ENCODE measurements around the gene CDKN1A. TPM values are rescaled to one million over a fixed set of nuclear protein-coding genes. Genes with fewer than 3 reads are reported as not detected.

CDKN1A gene
- total RNA-seq, 1 donor from 2014 or later: 1,168 TPM

GRCh38 chr6:36686668-36687513 lies 8.4 kb downstream of the CDKN1A start:
- Histone ChIP-seq H3K27me3 (ENCODE audit: control insufficient read depth, insufficient read depth, low read length) (no peaks in the 10 kb centered on the region), H3K36me3 (ENCODE audit: control insufficient read depth, insufficient read depth, low read length) (peaks cover 4% of the 10 kb centered on the region), H3K4me3 (ENCODE audit: low read depth, low read length) (no peak overlapping the region)
- no peak for TF ChIP-seq CTCF (IDR thresholded peaks at IDR 0.05; ENCODE audit: insufficient read depth, low read length, poor library complexity, severe bottlenecking)
- no peak for DNase-seq (ENCODE audit: low read depth)

DNA sequence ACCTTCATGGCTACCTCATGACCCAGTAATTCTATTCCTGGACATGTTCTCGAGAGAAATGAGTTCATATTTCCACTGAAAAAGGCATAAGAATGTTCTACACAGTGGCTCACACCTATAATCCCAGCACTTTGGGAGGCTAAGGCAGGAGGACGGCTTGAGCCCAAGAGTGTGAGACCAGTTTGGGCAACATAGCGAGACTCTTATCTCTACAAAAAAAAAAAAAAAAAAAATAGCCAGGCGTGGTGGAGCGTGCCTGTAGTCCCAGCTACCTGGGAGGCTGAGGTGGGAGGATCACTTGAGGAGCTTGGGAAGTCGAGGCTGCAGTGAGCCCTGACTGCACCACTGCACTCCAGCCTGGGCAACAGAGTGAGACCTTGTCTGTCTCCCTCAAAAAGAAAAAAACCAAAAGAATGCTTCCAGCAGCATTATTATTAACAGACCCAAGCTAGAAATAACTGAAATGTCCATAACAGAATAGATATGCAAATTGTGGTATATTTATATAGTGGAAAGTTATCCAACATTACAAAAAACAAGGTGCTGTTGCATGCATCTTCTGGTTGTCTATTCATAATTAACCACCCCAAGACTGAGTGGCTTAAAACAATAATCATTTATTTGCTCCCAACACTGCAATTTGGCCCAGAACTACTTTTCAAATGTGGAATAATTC lies 9.7 kb downstream of the CDKN1A start:
- H3K27me3 ChIP-seq (ENCODE audit: control insufficient read depth, insufficient read depth, low read length): no peaks in the 10 kb centered on the region
- DNase-seq (ENCODE audit: low read depth): no peak
- H3K36me3 ChIP-seq (ENCODE audit: control insufficient read depth, insufficient read depth, low read length): peaks cover 4% of the 10 kb centered on the region
- no peak for TF ChIP-seq CTCF (IDR thresholded peaks at IDR 0.05; ENCODE audit: insufficient read depth, low read length, poor library complexity, severe bottlenecking)
- H3K4me3 ChIP-seq (ENCODE audit: low read depth, low read length): no peak overlapping the region

GRCh38 chr6:36688739-36689075 lies 10.2 kb downstream of the CDKN1A start:
- peaks cover 4% of the 10 kb centered on the region for H3K36me3 ChIP-seq (ENCODE audit: control insufficient read depth, insufficient read depth, low read length)
- no peak for TF ChIP-seq CTCF (IDR thresholded peaks at IDR 0.05; ENCODE audit: insufficient read depth, low read length, poor library complexity, severe bottlenecking)
- H3K4me3 ChIP-seq (ENCODE audit: low read depth, low read length): no peak overlapping the region
- no peaks in the 10 kb centered on the region for H3K27me3 ChIP-seq (ENCODE audit: control insufficient read depth, insufficient read depth, low read length)
- no peak for DNase-seq (ENCODE audit: low read depth)

DNA sequence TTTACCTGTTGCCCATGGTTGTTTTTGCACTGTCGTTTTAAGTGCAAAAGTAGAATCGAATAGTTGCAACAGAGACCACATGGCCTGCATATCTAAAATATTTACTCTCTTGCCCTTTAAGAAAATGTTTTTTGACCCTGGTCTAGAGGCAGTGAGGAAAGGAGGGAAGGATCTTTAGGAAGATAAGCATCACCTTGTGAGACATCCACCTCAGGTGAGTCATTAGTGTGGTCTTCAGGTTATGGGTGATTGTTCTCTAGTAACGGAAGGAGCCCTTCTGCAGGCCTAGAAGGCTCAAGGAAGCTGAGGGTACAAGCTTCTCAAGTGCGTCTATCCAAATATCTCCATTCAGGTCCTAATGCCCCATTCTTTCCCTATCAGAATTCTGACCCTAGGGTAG lies 12.5 kb downstream of the CDKN1A start:
- H3K27me3 ChIP-seq (ENCODE audit: control insufficient read depth, insufficient read depth, low read length): no peaks in the 10 kb centered on the region
- DNase-seq (ENCODE audit: low read depth): no peak
- H3K4me3 ChIP-seq (ENCODE audit: low read depth, low read length): no peak overlapping the region
- TF ChIP-seq CTCF (IDR thresholded peaks at IDR 0.05; ENCODE audit: insufficient read depth, low read length, poor library complexity, severe bottlenecking): no peak
- H3K36me3 ChIP-seq (ENCODE audit: control insufficient read depth, insufficient read depth, low read length): peaks cover 2% of the 10 kb centered on the region

- Histone ChIP-seq H3K4me3 (ENCODE audit: low read depth, low read length) (no peak overlapping the region), H3K36me3 (ENCODE audit: control insufficient read depth, insufficient read depth, low read length) (peaks cover 2% of the 10 kb centered on the region), H3K27me3 (ENCODE audit: control insufficient read depth, insufficient read depth, low read length) (no peaks in the 10 kb centered on the region)
- no peak for DNase-seq (ENCODE audit: low read depth)
- no peak for TF ChIP-seq CTCF (IDR thresholded peaks at IDR 0.05; ENCODE audit: insufficient read depth, low read length, poor library complexity, severe bottlenecking)
These were observed 13.1 kb downstream of the CDKN1A start for GRCh38 chr6:36691612-36692011.
